Right hindlimb (tissue), 1 donor: ENCODE data around the gene ALLC.
"Not testable (repeated sequence)": the region's sequence is repeated elsewhere in the genome, so short reads cannot be mapped to it uniquely, and the experiment has no call there.

ENCODE experiments used
- DNase-seq: peaks from one replicate; pipeline ENCODE4 v3.0.0-alpha.2; 2018

Gene ALLC

GRCh38 chr2:3657881-3658280 lies at the start of gene ALLC:
Gene ALLC, plus strand, starts transcription at chr2:3658200. Its CDS starts 12,958 bp downstream, at chr2:3671158.
- no peak for DNase-seq

DNA sequence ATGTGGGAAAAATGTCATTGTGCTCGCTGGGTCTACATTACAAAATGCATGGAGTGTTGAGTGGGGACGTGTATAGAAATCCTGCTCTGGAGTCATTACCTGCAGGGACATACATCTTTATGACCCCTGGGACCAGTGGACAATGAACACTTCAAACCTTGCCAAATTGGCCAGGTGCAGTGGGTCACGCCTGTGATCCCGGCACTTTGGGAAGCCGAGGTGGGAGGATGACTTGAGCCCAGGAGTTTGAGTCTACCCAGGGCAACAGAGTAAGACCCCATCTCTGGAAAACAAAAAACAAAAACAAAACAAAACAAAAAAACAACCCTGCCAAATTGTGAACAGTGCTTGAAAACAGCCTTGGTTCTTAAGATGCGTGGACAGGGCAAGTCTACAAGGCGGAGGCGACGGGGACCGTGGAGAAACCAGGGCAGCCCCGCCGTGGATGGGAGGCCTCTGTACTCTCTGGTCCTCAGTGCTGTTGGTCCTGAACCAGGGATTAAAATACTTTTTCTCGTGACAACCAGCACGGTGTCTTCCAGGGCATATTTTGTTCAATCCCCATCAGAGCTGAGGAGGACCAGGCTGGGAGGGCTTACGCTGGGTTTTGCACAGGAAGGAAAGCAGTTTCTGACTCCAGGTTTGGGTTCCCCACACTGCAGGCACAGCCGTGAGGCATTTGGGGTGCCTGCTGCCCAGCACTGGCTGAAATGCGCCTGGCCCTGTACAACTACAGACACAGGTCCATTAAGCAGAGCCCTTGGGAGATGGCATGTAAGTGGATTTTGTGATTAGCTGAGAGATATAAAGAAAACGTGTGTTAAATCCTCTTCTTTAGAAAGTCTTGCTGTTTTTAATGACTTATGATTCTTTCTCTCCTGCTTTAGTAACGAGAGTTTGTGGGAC lies 49.4 kb upstream of the ALLC start:
- no peak for DNase-seq

GRCh38 chr2:3609279-3609673 lies 48.7 kb upstream of the ALLC start:
- not testable (repeated sequence) for DNase-seq

DNA sequence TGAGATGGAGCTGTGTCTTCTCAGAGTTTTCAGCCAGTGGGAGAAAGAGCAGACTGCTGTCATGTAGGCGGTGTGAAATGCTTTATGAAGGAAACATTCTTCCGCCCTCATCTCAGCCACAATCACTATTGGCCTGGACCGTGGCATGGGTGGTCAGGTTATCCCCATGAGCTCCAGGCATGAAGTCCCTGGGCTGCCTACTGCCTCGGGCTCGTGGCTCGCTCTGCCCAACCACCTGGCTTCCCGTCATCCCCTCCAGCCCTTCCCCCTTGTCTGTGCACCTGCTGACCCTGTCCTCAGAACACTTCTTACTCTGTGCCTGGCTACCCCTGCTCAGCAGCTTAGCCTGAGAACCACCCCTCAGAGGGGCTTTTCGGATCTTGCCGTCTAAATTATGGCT lies 47.6 kb upstream of the ALLC start:
- no peak for DNase-seq

DNA sequence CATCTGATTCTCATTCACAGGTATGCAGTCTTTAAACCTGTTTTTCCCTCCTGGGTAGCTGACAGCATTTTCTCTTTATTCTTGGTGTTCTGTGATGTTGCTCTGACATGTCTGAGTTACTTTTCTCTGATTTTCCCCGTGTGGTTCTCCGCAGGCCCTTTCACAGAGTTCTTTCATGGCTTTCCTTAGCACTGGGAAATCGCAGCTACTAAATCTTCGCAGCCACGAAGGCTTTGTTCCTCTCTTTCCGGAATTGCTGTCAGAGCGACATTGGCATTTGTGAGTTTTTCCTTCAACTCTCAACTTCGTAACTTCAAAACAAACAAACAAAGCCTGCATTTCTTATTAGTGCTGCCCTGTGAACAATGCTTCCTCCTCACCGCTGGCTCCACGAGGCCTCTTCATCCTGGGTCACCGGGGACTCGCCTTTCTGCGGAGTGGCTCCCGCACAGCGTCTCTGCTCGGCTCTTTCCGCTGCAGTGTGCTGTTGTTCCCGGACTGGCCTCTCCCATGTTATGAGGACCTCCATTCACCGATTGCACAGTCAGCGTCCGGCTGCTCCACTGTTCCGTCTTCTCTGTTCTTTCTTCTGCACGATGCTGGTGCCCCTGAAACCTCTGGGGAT lies 47.0 kb upstream of the ALLC start:
- DNase-seq, result no peak

DNA sequence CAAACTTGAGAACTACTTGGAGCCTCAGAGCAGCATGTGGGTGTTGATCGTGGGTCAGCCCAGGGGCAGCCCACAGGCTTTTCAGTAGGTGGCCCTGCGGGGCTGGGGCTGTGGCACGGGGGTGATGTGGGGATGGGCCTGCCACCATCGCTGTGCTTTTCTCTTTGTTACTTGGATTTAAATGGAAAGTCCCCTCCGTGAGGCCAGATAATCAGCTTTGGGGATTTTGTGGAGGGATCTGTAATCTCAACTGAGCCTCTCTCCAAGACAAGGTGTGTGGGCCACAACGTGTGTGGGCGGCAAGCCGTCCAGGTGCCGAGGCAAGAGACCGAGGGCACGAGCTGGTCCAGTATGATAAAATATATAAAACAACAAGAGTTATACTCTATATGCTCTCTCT lies 46.4 kb upstream of the ALLC start:
- no peak for DNase-seq

- no peak for DNase-seq
Measured at GRCh38 chr2:3612639-3613523, 45.1 kb upstream of the ALLC start.

- no peak for DNase-seq
Measured at GRCh38 chr2:3613524-3613905, 44.5 kb upstream of the ALLC start.

DNA sequence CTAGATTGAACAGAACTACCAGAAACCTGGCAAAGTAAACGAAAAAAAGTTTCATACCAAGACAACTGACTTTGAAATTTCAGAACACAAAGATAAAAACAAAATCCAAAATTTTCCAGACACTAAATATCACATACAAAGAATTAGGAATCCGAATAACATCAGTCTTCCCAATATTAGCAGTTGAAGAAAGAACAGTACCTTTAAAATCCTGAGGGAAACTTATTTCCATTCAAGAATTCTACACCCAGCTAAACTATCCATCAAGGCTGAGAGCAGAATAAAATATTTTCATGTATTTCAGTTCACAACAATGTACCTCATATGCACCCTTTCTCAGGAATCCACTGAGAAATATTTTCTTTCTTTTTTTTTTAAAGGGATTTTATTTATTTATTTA lies 43.3 kb upstream of the ALLC start:
- DNase-seq, result not testable (repeated sequence)

GRCh38 chr2:3615541-3616200 lies 42.3 kb upstream of the ALLC start:
- DNase-seq, result not testable (repeated sequence)

DNA sequence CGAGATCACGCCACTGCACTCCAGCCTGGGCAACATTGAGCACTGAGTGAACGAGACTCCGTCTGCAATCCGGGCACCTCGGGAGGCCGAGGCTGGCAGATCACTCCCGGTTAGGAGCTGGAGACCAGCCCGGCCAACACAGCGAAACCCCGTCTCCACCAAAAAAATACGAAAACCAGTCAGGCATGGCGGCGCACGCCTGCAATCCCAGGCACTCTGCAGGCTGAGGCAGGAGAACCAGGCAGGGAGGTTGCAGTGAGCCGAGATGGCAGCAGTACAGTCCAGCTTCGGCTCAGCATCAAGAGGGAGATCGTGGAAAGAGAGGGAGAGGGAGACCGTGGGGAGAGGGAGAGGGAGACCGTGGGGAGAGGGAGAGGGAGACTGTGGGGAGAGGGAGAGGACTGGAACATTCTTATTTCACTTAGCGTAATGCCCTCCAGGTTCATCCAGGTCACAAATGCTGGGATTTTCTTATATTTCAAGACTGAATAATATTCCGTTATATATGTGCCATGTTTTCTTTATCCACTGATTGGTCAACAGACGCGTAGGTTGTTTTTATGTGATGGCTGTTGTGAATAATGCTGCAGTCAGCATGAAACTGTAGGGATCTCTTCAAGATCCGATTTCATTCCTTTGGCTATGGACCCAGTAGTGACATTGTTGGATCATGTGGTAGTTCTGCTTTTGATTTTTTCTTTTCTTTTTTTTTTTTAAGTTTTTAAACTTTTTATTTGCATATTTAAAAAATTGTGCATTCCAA lies 41.4 kb upstream of the ALLC start:
- DNase-seq, result not testable (repeated sequence)

DNA sequence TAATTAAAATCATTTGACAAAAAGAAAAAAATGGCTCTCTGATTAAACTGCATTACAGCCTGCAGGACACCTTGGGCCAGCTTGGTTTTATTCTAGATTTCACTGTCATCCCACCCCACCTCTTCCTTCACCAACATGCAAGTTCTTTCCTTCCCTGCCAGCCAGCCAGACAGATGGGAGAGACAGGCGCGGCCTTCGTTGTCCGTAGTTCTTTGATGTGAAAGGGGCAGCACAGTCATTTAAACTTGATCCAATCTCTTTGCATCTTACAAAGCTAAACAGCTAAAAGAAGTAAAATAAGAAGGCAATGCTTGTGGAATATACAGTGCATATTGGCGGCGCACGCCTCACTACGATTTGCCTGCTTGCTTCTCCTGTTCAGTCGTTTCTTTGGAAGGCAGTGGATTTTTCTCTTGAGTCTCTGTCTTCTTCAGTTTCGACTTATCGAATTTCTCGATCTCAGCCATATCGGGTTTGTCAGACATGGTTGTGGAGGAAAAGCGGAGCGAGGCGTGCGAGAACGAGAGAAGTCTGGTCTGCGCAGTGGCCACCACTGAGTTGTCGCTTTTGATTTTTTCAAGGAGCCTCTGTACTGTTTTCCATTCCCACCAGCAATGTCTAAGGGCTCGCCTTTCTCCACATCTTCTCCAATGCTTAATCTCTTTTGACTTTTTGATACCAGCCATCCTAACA lies 40.7 kb upstream of the ALLC start:
- no peak for DNase-seq

GRCh38 chr2:3618367-3618766 lies 39.6 kb upstream of the ALLC start:
- no peak for DNase-seq

DNA sequence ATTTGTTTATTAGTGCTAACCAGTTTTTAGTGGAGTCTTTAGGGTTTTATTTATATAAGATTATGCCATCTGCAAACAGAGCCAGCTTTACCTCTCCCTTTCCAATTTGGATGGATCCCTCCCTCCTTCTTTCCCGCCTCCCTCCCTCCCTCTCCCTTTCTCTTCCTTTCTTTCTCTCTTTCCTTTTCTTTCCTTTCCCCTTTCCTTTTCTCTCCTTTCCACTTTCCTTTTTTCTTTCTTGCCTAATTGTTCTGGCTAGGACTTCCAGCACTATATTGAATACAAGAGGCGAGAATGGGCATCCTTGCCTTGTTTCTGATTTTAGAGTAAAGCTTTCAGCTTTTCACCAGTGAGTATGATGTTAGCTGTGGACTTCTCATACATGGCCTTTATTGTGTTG lies 39.0 kb upstream of the ALLC start:
- no peak for DNase-seq

- DNase-seq, result not testable (repeated sequence)
Measured at GRCh38 chr2:3619661-3620060, 38.3 kb upstream of the ALLC start.

DNA sequence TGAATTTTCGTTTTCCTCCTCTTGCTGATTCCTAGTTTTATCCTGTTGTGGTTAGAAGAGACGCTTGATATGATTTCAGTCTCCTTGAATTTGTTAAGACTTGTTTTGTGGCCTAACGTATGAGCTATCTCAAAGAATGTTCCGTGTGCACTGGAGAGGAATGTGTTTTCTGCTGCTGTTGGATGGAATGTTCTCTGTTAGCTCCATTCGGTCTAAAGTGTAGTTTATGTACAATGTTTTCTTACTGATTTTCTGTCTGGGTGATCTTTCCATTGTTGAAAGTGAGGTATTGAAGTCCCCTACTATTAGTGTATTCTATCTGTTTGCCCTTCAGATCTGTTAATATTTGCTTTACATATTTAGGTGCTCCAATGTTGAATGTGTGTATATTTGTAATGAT lies 37.2 kb upstream of the ALLC start:
- DNase-seq, result no peak

DNA sequence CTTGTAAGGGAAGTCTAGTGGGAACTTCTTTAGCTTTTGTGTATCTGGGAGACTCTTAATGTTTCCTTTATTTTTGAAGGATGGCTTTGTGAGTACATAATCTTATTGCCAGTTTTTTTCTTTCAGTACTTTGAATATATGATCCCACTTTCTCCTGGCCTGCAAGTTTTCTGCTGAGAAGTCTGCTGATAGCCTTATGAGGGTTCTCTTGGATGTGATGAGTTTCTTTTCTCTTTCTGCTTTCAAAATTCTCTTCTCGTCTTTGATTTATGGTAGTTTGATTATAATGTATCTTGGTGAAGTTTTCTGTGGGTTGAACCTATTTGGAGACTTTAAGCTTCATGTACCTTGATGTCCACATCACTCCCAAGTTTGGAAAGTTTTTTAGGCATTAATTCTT lies 35.0 kb upstream of the ALLC start:
- DNase-seq, result no peak

DNA sequence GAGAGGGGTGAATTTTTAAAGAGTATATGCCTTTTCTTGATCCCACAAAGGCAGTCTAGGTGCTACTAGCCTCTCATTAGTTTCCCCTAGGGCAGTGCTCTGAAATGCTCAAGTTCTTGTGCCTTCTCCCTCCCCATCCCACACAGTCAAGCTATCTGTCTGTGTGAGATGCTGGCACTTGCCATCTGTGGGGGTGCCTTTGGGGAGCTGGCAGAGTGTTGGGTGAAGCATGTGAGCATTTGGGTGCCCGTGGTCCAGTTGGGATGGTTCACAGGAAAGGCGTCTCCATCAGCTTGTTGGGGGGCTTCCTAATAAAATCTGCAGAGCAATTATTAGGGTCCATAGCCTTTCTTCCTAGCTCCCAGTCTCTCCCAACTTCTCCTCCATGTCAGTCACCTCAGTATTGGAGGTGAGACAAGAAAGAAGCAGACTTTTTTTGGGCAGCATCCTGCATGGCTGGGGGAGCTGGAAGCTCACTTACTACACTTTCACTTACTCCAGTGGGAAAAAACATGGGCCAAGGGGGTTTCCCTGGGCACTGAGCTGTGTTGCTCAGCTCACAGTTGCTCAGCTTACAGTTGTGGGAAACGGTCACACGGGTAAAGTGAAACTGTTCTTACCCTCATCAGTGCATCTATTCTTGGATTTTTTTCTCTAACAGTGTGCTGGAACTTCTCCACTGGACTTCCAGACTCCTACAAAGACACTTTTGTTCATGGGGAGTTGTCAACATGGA lies 33.8 kb upstream of the ALLC start:
- DNase-seq, result no peak

- no peak for DNase-seq
Measured at GRCh38 chr2:3625186-3625585, 32.8 kb upstream of the ALLC start.

- DNase-seq, result peak; percentile 18
Measured at GRCh38 chr2:3626118-3626811, 31.7 kb upstream of the ALLC start.
